IMR-90 (cell line): ENCODE measurements around the gene STARD8. TPM values are rescaled to one million over a fixed set of nuclear protein-coding genes. Genes with fewer than 3 reads are reported as not detected.

ENCODE experiments used
- ATAC-seq: fragments of 200-7000 bp; cut with Tn5 transposase; 2 replicates; pipeline ENCODE4 v1.9.1; 2020; ENCODE audit warnings: low read depth, mild to moderate bottlenecking, moderate library complexity
- BruUV-seq: library from RNA; stranded (reverse); fragments of 400-500 nt; replicated peaks from 2 replicates; lab custom pipeline; 2021; lab: Mats Ljungman, UMichigan
- CTCF ChIA-PET: fragments of 300-600 bp; formaldehyde crosslinking; extraction: SDS; loops from one replicate; lab custom pipeline; 2021; ENCODE audit warnings: antibody characterized with exemption; lab: Yijun Ruan, JAX
- POLR2A ChIA-PET: fragments of 300-600 bp; sonication (Branson Sonifier 250); formaldehyde crosslinking; loops from one replicate; lab custom pipeline; 2022; ENCODE audit warnings: antibody characterized with exemption; ENCODE audit not compliant: unreplicated experiment; lab: Charles Lee
- DNase-seq: peaks from one replicate; pipeline ENCODE4 v3.0.0; 2013
- H2AFZ ChIP-seq: replicated peaks from 2 replicates; pipeline ENCODE3; 2013; ENCODE audit warnings: low read length, mild to moderate bottlenecking; ENCODE audit not compliant: poor library complexity
- H2AK5ac ChIP-seq: 2 replicates; pipeline ENCODE4 v1.6.1; 2013; ENCODE audit warnings: low read depth, low read length, inconsistent platforms
- H2AK9ac ChIP-seq: replicated peaks from 2 replicates; pipeline ENCODE3; 2013; ENCODE audit warnings: mild to moderate bottlenecking, low read depth, low read length, moderate library complexity; ENCODE audit not compliant: poor library complexity
- H2BK120ac ChIP-seq: 2 replicates; pipeline ENCODE4 v1.6.1; 2013; ENCODE audit warnings: low read depth, low read length, inconsistent platforms
- H2BK15ac ChIP-seq: 3 replicates; pipeline ENCODE4 v1.6.1; 2013; ENCODE audit warnings: low read depth, low read length, inconsistent platforms
- H2BK20ac ChIP-seq: 2 replicates; pipeline ENCODE4 v1.6.1; 2013; ENCODE audit warnings: low read depth, mild to moderate bottlenecking, inconsistent platforms, low read length, moderate library complexity
- H2BK5ac ChIP-seq: 2 replicates; pipeline ENCODE4 v1.6.1; 2013; ENCODE audit warnings: mild to moderate bottlenecking, low read depth, low read length, inconsistent platforms; ENCODE audit not compliant: poor library complexity, severe bottlenecking
- H3K14ac ChIP-seq: replicated peaks from 2 replicates; pipeline ENCODE4 v1.6.1; 2013; ENCODE audit warnings: low read depth, low read length, inconsistent platforms
- H3K18ac ChIP-seq: 2 replicates; pipeline ENCODE4 v1.6.1; 2013; ENCODE audit warnings: low read depth, low read length, control low read depth
- H3K23ac ChIP-seq: 2 replicates; pipeline ENCODE4 v1.6.1; 2013; ENCODE audit warnings: low read depth, low read length, inconsistent platforms
- H3K27ac ChIP-seq: 2 replicates; pipeline ENCODE4 v1.5.1; 2013; ENCODE audit warnings: mild to moderate bottlenecking, control low read depth, low read length; ENCODE audit not compliant: insufficient read depth
- H3K27me3 ChIP-seq: 2 replicates; pipeline ENCODE4 v1.6.1; 2013; ENCODE audit warnings: low read length; ENCODE audit not compliant: control insufficient read depth, insufficient read depth
- H3K36me3 ChIP-seq: 2 replicates; pipeline ENCODE4 v1.6.1; 2013; ENCODE audit warnings: low read length, mixed read lengths; ENCODE audit not compliant: control insufficient read depth, insufficient read depth
- H3K4ac ChIP-seq: 2 replicates; pipeline ENCODE4 v1.6.1; 2013; ENCODE audit warnings: low read depth, low read length, inconsistent platforms
- H3K4me1 ChIP-seq: 2 replicates; pipeline ENCODE4 v1.6.1; 2013; ENCODE audit warnings: low read length, mixed read lengths; ENCODE audit not compliant: control insufficient read depth, insufficient read depth
- H3K4me2 ChIP-seq: 2 replicates; pipeline ENCODE4 v1.6.1; 2013; ENCODE audit warnings: low read depth, mild to moderate bottlenecking, control low read depth, low read length, moderate library complexity
- H3K4me3 ChIP-seq: 2 replicates; pipeline ENCODE4 v1.5.1; 2013; ENCODE audit warnings: low read depth, mild to moderate bottlenecking, control low read depth, low read length, moderate library complexity; ENCODE audit not compliant: insufficient read depth
- H3K56ac ChIP-seq: 2 replicates; pipeline ENCODE4 v1.6.1; 2013; ENCODE audit warnings: low read length, inconsistent platforms; ENCODE audit not compliant: insufficient read depth; ENCODE audit errors: extremely low read depth
- H3K79me1 ChIP-seq, 2 experiments: 2 replicates each; pipeline ENCODE4 v1.6.1; 2013; ENCODE audit warnings: low read length in 2 of 2, inconsistent platforms in 1 of 2, low read depth in 1 of 2
- H3K9ac ChIP-seq: 2 replicates; pipeline ENCODE4 v1.6.1; 2013; ENCODE audit warnings: low read depth, low read length, control low read depth
- H3K9me1 ChIP-seq: 2 replicates; pipeline ENCODE4 v1.6.1; 2013; ENCODE audit warnings: low read length, inconsistent platforms; ENCODE audit not compliant: insufficient read depth
- H3K9me3 ChIP-seq: 2 replicates; pipeline ENCODE4 v1.6.1; 2013; ENCODE audit warnings: low read length; ENCODE audit not compliant: control insufficient read depth, insufficient read depth
- H4K20me1 ChIP-seq: 2 replicates; pipeline ENCODE4 v1.6.1; 2013; ENCODE audit warnings: low read length, inconsistent platforms; ENCODE audit not compliant: insufficient read depth
- H4K5ac ChIP-seq: 2 replicates; pipeline ENCODE4 v1.6.1; 2013; ENCODE audit warnings: mild to moderate bottlenecking, low read depth, low read length, control low read depth
- H4K8ac ChIP-seq, 2 experiments: 2 replicates each; pipeline ENCODE4 v1.6.1; 2013; ENCODE audit warnings: low read depth in 2 of 2, low read length in 2 of 2, control low read depth in 1 of 2, inconsistent platforms in 1 of 2
- H4K91ac ChIP-seq: 2 replicates; pipeline ENCODE4 v1.6.1; 2013; ENCODE audit warnings: low read depth, low read length, inconsistent platforms; ENCODE audit not compliant: insufficient read depth
- CHD1 ChIP-seq: IDR thresholded peaks from 2 replicates; pipeline ENCODE4 v1.6.1; 2012; ENCODE audit warnings: low read depth, low read length, improper control_type of control experiment
- RCOR1 ChIP-seq: IDR thresholded peaks from 2 replicates; pipeline ENCODE4 v1.6.1; 2012; ENCODE audit warnings: mild to moderate bottlenecking, low read length, improper control_type of control experiment; ENCODE audit not compliant: insufficient replicate concordance
- SMC3 ChIP-seq: fragments of 150-350 bp; IDR thresholded peaks from 2 replicates; pipeline ENCODE4 v1.6.1; 2016; ENCODE audit warnings: low read depth, mild to moderate bottlenecking, antibody characterized with exemption, low read length, moderate library complexity
- WGBS, 2 experiments: methylation state at CpG; one replicate each; pipeline versions ENCODE4 v1.1.5 to v1.1.7; 2013; ENCODE audit warnings: missing lambda C conversion rate in 2 of 2; ENCODE audit not compliant: insufficient read length in 1 of 2; ENCODE audit errors: extremely low coverage in 2 of 2; 5-methylcytosine and 5-hydroxymethylcytosine counted together
- dilution Hi-C: fragments of 300-500 bp; cut with HindIII; formaldehyde crosslinking; loops from one replicate; pipeline ENCODE4 v1.14.3; 2018; ENCODE audit warnings: low sequenced_read_pairs; ENCODE audit not compliant: unreplicated experiment
- in situ Hi-C: fragments of 300-500 bp; cut with MboI; formaldehyde crosslinking; loops from 3 replicates; pipeline ENCODE4 v1.14.3; 2019; ENCODE audit warnings: low sequenced_read_pairs, inconsistent platforms, mixed read lengths
- intact Hi-C: fragments of 100-400 bp; cut with micrococcal nuclease; formaldehyde crosslinking; loops from 2 replicates; pipeline ENCODE4 v1.10.0; 2022
- polyA plus RNA-seq, 3 experiments: library from polyadenylated mRNA; depleted of rRNA; stranded (reverse); fragments of >200 nt; gene quantifications; 2 replicates each; pipeline ENCODE4 v1.2.3, GENCODE V29; 2012; ENCODE audit warnings: low replicate concordance in 1 of 3
- total RNA-seq: library from RNA; depleted of rRNA; stranded (reverse); fragments of >200 nt; gene quantifications from 2 replicates; pipeline ENCODE4 v1.2.3, GENCODE V29; 2012

Gene STARD8
- total and polyA plus RNA-seq, 2 of the 4 experiments (the other 2 are of a cell fraction) = 1.6 to 2.3 TPM

GRCh38 chrX:68684291-68684918, 36.9 kb downstream of the STARD8 start:
- Histone ChIP-seq H3K14ac (no peak overlapping the region), H2BK20ac (no peak overlapping the region), H4K20me1 (no peaks in the 10 kb centered on the region), H2BK15ac (no peak overlapping the region), H3K56ac (no peak overlapping the region), H3K18ac (no peak overlapping the region; the same call in 1 of the 2 replicates), H2AFZ (no peak overlapping the region), H3K9ac (no peak overlapping the region), H3K9me3 (no peaks in the 10 kb centered on the region), H4K91ac (no peak overlapping the region), H3K23ac (no peak overlapping the region), H2BK5ac (no peak overlapping the region), H3K27ac (no peak overlapping the region), H3K4me1 (peaks cover 7% of the 10 kb centered on the region), H3K4ac (no peak overlapping the region), H3K79me1 (no peaks in the 10 kb centered on the region), H4K5ac (no peak overlapping the region; the same call in 1 of the 2 replicates), H2AK5ac (no peak overlapping the region), H4K8ac (no peak overlapping the region), H3K9me1 (no peaks in the 10 kb centered on the region), H3K4me2 (no peak overlapping the region; the same call in 1 of the 2 replicates), H3K4me3 (no peak overlapping the region), H3K27me3 (peaks cover 5% of the 10 kb centered on the region; the same call in 1 of the 2 replicates), H2AK9ac (no peak overlapping the region), H3K36me3 (no peaks in the 10 kb centered on the region), H2BK120ac (no peak overlapping the region)
- intact Hi-C loops = no loop called here
- ChIA-PET CTCF (no interaction called here), POLR2A (no interaction called here)
- dilution Hi-C loops = no loop called here
- ATAC-seq (no peak), DNase-seq (no peak)
- TF ChIP-seq CHD1 (no peak), RCOR1 (no peak), SMC3 (no peak)
- no TSS peak for BruUV-seq
- in situ Hi-C loops = no loop called here
- 42% methylated on average over 6 of the region's 15 CpGs; no CpG with 5 or more reads in 1 of the 2 experiments for WGBS, 2 experiments
